Keratinocyte (primary cell): Measurements from ENCODE around the gene DGKH.

Experiments
- CTCF ChIP-seq, 3 experiments: IDR thresholded peaks in 1 of 3; conservative IDR thresholded peaks in 1 of 3; optimal IDR thresholded peaks in 1 of 3; 2 replicates in 2 of 3; 3 replicates in 1 of 3; pipeline versions ENCODE3 to v1.5.1; 2011; ENCODE audit warnings: low read length in 3 of 3, mild to moderate bottlenecking in 3 of 3, moderate library complexity in 2 of 3, control low read depth in 1 of 3, inconsistent platforms in 1 of 3; ENCODE audit not compliant: insufficient read depth in 2 of 3; ENCODE audit errors: extremely low read depth in 1 of 3
- EZH2 ChIP-seq: IDR thresholded peaks from one replicate; pipeline ENCODE4 v1.6.1; 2012; ENCODE audit warnings: inconsistent platforms, mild to moderate bottlenecking, low read length, moderate library complexity

DNA sequence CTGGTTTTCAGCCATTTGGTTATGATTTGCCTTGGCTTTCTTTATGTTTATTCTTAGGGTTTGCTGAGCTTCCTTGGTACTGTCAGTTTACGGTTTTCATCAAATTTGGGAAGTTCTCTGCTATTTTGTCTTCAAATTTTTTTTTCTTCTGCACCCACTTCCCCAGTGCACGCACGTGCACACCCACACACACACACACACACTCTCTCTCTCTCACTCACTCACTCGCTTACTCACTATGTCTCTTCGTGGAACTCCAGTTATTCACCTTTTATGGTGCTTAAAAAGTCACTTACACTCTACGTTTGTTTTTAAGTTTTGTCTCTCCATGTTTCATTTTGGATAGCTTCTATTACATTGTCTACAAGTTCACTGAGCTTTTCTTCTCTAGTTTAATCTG, 230.6 kb downstream of the DGKH start:
- TF ChIP-seq CTCF (optimal IDR thresholded peaks at IDR 0.05 in 1 of 3, IDR thresholded peaks at IDR 0.05 in 1 of 3, conservative IDR thresholded peaks at IDR 0.05 in 1 of 3; ENCODE audit: extremely low read depth in 1 of 3, insufficient read depth in 2 of 3, low read length in 3 of 3), result no peak
- no peak for TF ChIP-seq EZH2
